HepG2 (cell line): ENCODE measurements around the gene GLI3. TPM values are rescaled to one million over a fixed set of nuclear protein-coding genes. Genes with fewer than 3 reads are reported as not detected.

Source experiments
- ATAC-seq: fragments of 200-7000 bp; cut with Tn5 transposase; 3 replicates; pipeline ENCODE4 v1.9.1; 2020; ENCODE audit warnings: mild to moderate bottlenecking, moderate library complexity
- BruUV-seq: library from RNA; stranded (reverse); fragments of 400-500 nt; replicated peaks from 2 replicates; lab custom pipeline; 2021; lab: Mats Ljungman, UMichigan
- CTCF ChIA-PET: fragments of 300-600 bp; formaldehyde crosslinking; extraction: SDS; loops from one replicate; lab custom pipeline; 2021; ENCODE audit warnings: low total read pairs, inconsistent platforms, low intra/inter-chr PET ratio; lab: Yijun Ruan, JAX
- POLR2A ChIA-PET: fragments of 350-600 bp; sonication (Branson Sonifier 250); formaldehyde crosslinking; loops from one replicate; lab custom pipeline; 2020; ENCODE audit warnings: antibody characterized with exemption, inconsistent platforms; lab: Yijun Ruan, JAX
- DNase-seq: peaks from one replicate; pipeline ENCODE4 v3.0.0-alpha.2; 2015; ENCODE audit warnings: low spot score
- FAIRE-seq: peaks from 3 replicates; lab custom pipeline; 2011; peaks lifted over from hg19 to GRCh38; lab: Jason Lieb, UNC
- H2AFZ ChIP-seq: one replicate; pipeline ENCODE4 v1.6.1; 2011; ENCODE audit warnings: low read length, inconsistent platforms
- H3K27ac ChIP-seq: fragments of 300-600 bp; 3 replicates; pipeline ENCODE4 v1.8.0; 2011; ENCODE audit warnings: mixed run types, mild to moderate bottlenecking, mixed read lengths, low read length, inconsistent platforms; ENCODE audit not compliant: insufficient read depth; ENCODE audit errors: extremely low read length
- H3K27me3 ChIP-seq, 2 experiments: fragments of 200-600 bp in 1 of 2; 2 replicates in 1 of 2; 3 replicates in 1 of 2; pipeline versions ENCODE4 v1.6.0 to v1.8.0; 2011; ENCODE audit warnings: low read length in 2 of 2, mild to moderate bottlenecking in 2 of 2, moderate library complexity in 2 of 2, inconsistent platforms in 1 of 2; ENCODE audit not compliant: insufficient read depth in 2 of 2, control insufficient read depth in 1 of 2
- H3K36me3 ChIP-seq, 2 experiments: fragments of 200-600 bp in 1 of 2; replicated peaks in 1 of 2; 2 replicates in 1 of 2; 3 replicates in 1 of 2; pipeline versions ENCODE4 v1.5.1 to v1.8.0; 2011; ENCODE audit warnings: low read length in 2 of 2, inconsistent platforms in 1 of 2; ENCODE audit not compliant: insufficient read depth in 2 of 2, control insufficient read depth in 1 of 2
- H3K4me1 ChIP-seq: 2 replicates; pipeline ENCODE4 v1.5.1; 2012; ENCODE audit warnings: low read length, inconsistent platforms; ENCODE audit not compliant: insufficient read depth
- H3K4me2 ChIP-seq: 2 replicates; pipeline ENCODE4 v1.6.0; 2011; ENCODE audit warnings: low read depth, low read length, inconsistent platforms
- H3K4me3 ChIP-seq, 3 experiments: fragments of 200-600 bp in 1 of 3; sonication (generic), shearing (Covaris generic) in 1 of 3; replicated peaks in 1 of 3; 2 replicates each; pipeline ENCODE4 v1.5.1; 2011 to 2016; ENCODE audit warnings: low read length in 3 of 3, inconsistent platforms in 2 of 3, low read depth in 2 of 3, mild to moderate bottlenecking in 2 of 3, control low read depth in 1 of 3, mixed read lengths in 1 of 3; ENCODE audit not compliant: insufficient read depth in 1 of 3
- H3K79me2 ChIP-seq: one replicate; pipeline ENCODE4 v1.6.1; 2011; ENCODE audit warnings: low read length, inconsistent platforms; ENCODE audit not compliant: insufficient read depth
- H3K9ac ChIP-seq: 2 replicates; pipeline ENCODE4 v1.6.0; 2011; ENCODE audit warnings: mild to moderate bottlenecking, low read depth, low read length, inconsistent platforms; ENCODE audit not compliant: insufficient read depth
- H3K9me3 ChIP-seq: 2 replicates; pipeline ENCODE4 v1.5.1; 2012; ENCODE audit warnings: mild to moderate bottlenecking, low read length
- H4K20me1 ChIP-seq: 2 replicates; pipeline ENCODE4 v1.6.0; 2011; ENCODE audit warnings: inconsistent platforms, mild to moderate bottlenecking, low read length, moderate library complexity; ENCODE audit not compliant: insufficient read depth
- ELF1 ChIP-seq: sonication (generic); formaldehyde crosslinking; IDR thresholded peaks from 2 replicates; pipeline ENCODE4 v1.4.0; 2020; ENCODE audit warnings: missing genetic modification reagents
- HDAC1 ChIP-seq: sonication (generic); formaldehyde crosslinking; IDR thresholded peaks from 2 replicates; pipeline ENCODE4 v1.5.1; 2020; ENCODE audit warnings: mild to moderate bottlenecking, missing genetic modification reagents
- LCORL ChIP-seq, 2 experiments: fragments of 450-650 bp in 1 of 2; sonication (generic) in 1 of 2; formaldehyde crosslinking in 1 of 2; IDR thresholded peaks; 2 replicates each; pipeline versions ENCODE4 v1.5.0 to v1.6.1; 2017 to 2020; ENCODE audit warnings: antibody characterized with exemption in 1 of 2, missing genetic modification reagents in 1 of 2
- RFX1 ChIP-seq: fragments of 450-650 bp; IDR thresholded peaks from 2 replicates; pipeline ENCODE4 v1.6.1; 2017
- ZNF589 ChIP-seq: sonication (generic); formaldehyde crosslinking; conservative IDR thresholded peaks from 2 replicates; pipeline ENCODE4 v1.8.0; 2022; ENCODE audit warnings: mild to moderate bottlenecking, moderate library complexity, missing genetic modification reagents
- WGBS: methylation state at CpG from one replicate; pipeline ENCODE4 v1.1.6; 2017; ENCODE audit warnings: low lambda C conversion rate; 5-methylcytosine and 5-hydroxymethylcytosine counted together
- in situ Hi-C: cut with HindIII; loops from 2 replicates; pipeline ENCODE4 v1.10.0; 2017; ENCODE audit warnings: low pct_unique_long_range_greater_than_20kb; ENCODE audit not compliant: extremely low pct_ligation_motif_present
- intact Hi-C: fragments of 100-400 bp; cut with micrococcal nuclease; formaldehyde crosslinking; loops from one replicate; pipeline ENCODE4 v1.10.0; 2022; ENCODE audit not compliant: unreplicated experiment
- polyA plus RNA-seq, 8 experiments: library from polyadenylated mRNA; depleted of rRNA in 3 of 8; stranded (reverse) in 7 of 8; unstranded in 1 of 8; fragments of >200 nt; fragmentation: Illumina TruSeq in 4 of 8; extraction: Trizol in 4 of 8; gene quantifications; 2 replicates each; pipeline versions ENCODE4 v1.2.1 to v1.2.3, GENCODE V29; 2011 to 2016; ENCODE audit warnings: low read depth in 4 of 8, missing spikeins in 1 of 8, mixed read lengths in 1 of 8; ENCODE audit not compliant: insufficient read depth in 1 of 8
- total RNA-seq, 5 experiments: library from RNA; depleted of rRNA; stranded (reverse); fragments of >200 nt; fragmentation: Illumina TruSeq; extraction: Trizol; gene quantifications; 2 replicates each; pipeline ENCODE4 v1.2.3, GENCODE V29; 2016; ENCODE audit warnings: low read depth in 1 of 5
- TF ChIP-seq, protein P1 (sequence below): sonication (generic); formaldehyde crosslinking; IDR thresholded peaks from 2 replicates; pipeline ENCODE4 v1.8.1; 2022; ENCODE audit warnings: mild to moderate bottlenecking, missing genetic modification reagents
- TF ChIP-seq, protein P2 (sequence below): sonication (generic); formaldehyde crosslinking; IDR thresholded peaks from 2 replicates; pipeline ENCODE4 v1.5.0; 2020; ENCODE audit warnings: missing genetic modification reagents

Gene GLI3
- total and polyA plus RNA-seq, 2 of the 13 experiments (the other 11 are each of a cell fraction or from before 2014, with no cell fraction given), result not detected

DNA sequence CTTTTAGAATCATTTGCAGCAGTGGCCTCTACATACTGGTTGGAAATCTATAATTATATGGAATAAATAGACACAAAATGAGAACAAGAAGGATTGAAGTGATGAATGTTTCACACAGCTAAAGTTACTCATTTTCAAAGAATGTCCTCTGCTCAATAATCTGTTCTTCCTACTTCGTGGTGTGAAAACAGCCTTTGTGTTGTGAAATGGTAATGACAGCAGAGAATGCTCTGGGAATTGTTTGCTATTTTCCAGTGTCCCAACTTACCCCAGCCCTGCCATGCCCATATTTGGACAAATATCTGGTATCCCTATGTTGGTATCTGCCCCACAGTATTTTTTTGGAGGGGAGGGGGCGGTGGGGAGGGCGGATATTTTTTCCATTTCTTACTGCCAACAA, 130.4 kb downstream of the GLI3 start:
- CTCF ChIA-PET, result no interaction called here

More for the DNA sequence above, 130.4 kb downstream of the GLI3 start:
- H3K9me3 ChIP-seq, result no peaks in the 10 kb centered on the region
- TF ChIP-seq ZNF589 (CRISPR knock-in tag) (no peak), RFX1 (no peak), LCORL (IDR thresholded peaks at IDR 0.05) (no peak), LCORL (CRISPR knock-in tag; IDR thresholded peaks at IDR 0.05) (no peak), ELF1 (no peak), HDAC1 (no peak)
- TF ChIP-seq, protein P1, sequence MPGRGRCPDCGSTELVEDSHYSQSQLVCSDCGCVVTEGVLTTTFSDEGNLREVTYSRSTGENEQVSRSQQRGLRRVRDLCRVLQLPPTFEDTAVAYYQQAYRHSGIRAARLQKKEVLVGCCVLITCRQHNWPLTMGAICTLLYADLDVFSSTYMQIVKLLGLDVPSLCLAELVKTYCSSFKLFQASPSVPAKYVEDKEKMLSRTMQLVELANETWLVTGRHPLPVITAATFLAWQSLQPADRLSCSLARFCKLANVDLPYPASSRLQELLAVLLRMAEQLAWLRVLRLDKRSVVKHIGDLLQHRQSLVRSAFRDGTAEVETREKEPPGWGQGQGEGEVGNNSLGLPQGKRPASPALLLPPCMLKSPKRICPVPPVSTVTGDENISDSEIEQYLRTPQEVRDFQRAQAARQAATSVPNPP, result no peak
- TF ChIP-seq, protein P2, sequence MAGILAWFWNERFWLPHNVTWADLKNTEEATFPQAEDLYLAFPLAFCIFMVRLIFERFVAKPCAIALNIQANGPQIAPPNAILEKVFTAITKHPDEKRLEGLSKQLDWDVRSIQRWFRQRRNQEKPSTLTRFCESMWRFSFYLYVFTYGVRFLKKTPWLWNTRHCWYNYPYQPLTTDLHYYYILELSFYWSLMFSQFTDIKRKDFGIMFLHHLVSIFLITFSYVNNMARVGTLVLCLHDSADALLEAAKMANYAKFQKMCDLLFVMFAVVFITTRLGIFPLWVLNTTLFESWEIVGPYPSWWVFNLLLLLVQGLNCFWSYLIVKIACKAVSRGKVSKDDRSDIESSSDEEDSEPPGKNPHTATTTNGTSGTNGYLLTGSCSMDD (CRISPR knock-in tag), result no peak
- in situ Hi-C loops (no loop called here), intact Hi-C loops (no loop called here)
- no peak overlapping the region for H3K4me2 ChIP-seq
- no peaks in the 10 kb centered on the region for H3K36me3 ChIP-seq
- H3K4me1 ChIP-seq, result no peaks in the 10 kb centered on the region
- no peak overlapping the region for H3K27ac ChIP-seq
- H3K9ac ChIP-seq, result no peak overlapping the region
- no peak for ATAC-seq
- WGBS, result 2% methylated on average over 3 of the region's 3 CpGs
- H2AFZ ChIP-seq, result no peak overlapping the region
- no peak for DNase-seq
- no peak for FAIRE-seq
- no peak overlapping the region for H3K4me3 ChIP-seq
- H4K20me1 ChIP-seq, result no peaks in the 10 kb centered on the region
- POLR2A ChIA-PET, result no interaction called here
- H3K27me3 ChIP-seq, result peaks cover 0 to 39% of the 10 kb centered on the region in 2 experiments; a peak in 3 of 5 replicates
- BruUV-seq, result no TSS peak
- no peaks in the 10 kb centered on the region for H3K79me2 ChIP-seq
